Measurements from ENCODE around the gene SELENOP. TPM values are rescaled to one million over a fixed set of nuclear protein-coding genes. Genes with fewer than 3 reads are reported as not detected.

Gene SELENOP
- total and polyA plus RNA-seq, 2 of the 13 experiments (the other 11 are each of a cell fraction or from before 2014, with no cell fraction given) = 1,895 to 2,083 TPM

DNA sequence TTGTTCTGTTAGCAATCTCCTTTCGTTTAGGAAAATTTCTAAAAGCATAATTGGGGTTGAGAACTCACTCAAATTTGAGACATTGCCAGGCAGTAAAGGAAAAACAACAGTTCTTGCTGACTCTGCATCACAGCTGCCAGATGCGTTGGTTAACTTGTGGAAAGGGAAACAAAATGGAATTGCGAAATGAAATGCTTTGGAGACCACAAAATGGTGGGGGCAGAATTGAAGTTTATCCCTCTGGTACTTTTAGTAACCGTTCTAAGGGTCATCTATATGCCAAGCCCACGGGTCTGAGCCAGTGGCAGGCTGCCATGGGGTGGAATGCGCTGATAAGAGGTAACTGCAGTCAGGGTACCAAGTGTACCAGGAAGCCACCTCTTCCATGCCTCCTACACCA, 28.6 kb upstream of the SELENOP start (continued):
- TF ChIP-seq, protein P1, sequence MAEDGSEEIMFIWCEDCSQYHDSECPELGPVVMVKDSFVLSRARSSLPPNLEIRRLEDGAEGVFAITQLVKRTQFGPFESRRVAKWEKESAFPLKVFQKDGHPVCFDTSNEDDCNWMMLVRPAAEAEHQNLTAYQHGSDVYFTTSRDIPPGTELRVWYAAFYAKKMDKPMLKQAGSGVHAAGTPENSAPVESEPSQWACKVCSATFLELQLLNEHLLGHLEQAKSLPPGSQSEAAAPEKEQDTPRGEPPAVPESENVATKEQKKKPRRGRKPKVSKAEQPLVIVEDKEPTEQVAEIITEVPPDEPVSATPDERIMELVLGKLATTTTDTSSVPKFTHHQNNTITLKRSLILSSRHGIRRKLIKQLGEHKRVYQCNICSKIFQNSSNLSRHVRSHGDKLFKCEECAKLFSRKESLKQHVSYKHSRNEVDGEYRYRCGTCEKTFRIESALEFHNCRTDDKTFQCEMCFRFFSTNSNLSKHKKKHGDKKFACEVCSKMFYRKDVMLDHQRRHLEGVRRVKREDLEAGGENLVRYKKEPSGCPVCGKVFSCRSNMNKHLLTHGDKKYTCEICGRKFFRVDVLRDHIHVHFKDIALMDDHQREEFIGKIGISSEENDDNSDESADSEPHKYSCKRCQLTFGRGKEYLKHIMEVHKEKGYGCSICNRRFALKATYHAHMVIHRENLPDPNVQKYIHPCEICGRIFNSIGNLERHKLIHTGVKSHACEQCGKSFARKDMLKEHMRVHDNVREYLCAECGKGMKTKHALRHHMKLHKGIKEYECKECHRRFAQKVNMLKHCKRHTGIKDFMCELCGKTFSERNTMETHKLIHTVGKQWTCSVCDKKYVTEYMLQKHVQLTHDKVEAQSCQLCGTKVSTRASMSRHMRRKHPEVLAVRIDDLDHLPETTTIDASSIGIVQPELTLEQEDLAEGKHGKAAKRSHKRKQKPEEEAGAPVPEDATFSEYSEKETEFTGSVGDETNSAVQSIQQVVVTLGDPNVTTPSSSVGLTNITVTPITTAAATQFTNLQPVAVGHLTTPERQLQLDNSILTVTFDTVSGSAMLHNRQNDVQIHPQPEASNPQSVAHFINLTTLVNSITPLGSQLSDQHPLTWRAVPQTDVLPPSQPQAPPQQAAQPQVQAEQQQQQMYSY (CRISPR knock-in tag; IDR thresholded peaks at IDR 0.05) = no peak
- TF ChIP-seq, protein P2, sequence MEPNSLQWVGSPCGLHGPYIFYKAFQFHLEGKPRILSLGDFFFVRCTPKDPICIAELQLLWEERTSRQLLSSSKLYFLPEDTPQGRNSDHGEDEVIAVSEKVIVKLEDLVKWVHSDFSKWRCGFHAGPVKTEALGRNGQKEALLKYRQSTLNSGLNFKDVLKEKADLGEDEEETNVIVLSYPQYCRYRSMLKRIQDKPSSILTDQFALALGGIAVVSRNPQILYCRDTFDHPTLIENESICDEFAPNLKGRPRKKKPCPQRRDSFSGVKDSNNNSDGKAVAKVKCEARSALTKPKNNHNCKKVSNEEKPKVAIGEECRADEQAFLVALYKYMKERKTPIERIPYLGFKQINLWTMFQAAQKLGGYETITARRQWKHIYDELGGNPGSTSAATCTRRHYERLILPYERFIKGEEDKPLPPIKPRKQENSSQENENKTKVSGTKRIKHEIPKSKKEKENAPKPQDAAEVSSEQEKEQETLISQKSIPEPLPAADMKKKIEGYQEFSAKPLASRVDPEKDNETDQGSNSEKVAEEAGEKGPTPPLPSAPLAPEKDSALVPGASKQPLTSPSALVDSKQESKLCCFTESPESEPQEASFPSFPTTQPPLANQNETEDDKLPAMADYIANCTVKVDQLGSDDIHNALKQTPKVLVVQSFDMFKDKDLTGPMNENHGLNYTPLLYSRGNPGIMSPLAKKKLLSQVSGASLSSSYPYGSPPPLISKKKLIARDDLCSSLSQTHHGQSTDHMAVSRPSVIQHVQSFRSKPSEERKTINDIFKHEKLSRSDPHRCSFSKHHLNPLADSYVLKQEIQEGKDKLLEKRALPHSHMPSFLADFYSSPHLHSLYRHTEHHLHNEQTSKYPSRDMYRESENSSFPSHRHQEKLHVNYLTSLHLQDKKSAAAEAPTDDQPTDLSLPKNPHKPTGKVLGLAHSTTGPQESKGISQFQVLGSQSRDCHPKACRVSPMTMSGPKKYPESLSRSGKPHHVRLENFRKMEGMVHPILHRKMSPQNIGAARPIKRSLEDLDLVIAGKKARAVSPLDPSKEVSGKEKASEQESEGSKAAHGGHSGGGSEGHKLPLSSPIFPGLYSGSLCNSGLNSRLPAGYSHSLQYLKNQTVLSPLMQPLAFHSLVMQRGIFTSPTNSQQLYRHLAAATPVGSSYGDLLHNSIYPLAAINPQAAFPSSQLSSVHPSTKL (CRISPR knock-in tag; IDR thresholded peaks at IDR 0.05) = peak; percentile 37; the same call in 1 of the 2 replicates
- TF ChIP-seq, protein P3, sequence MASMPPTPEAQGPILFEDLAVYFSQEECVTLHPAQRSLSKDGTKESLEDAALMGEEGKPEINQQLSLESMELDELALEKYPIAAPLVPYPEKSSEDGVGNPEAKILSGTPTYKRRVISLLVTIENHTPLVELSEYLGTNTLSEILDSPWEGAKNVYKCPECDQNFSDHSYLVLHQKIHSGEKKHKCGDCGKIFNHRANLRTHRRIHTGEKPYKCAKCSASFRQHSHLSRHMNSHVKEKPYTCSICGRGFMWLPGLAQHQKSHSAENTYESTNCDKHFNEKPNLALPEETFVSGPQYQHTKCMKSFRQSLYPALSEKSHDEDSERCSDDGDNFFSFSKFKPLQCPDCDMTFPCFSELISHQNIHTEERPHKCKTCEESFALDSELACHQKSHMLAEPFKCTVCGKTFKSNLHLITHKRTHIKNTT (CRISPR knock-in tag; IDR thresholded peaks at IDR 0.05) = no peak
